ENCODE data around the gene NAT16. TPM values are rescaled to one million over a fixed set of nuclear protein-coding genes. Genes with fewer than 3 reads are reported as not detected.

NAT16 gene
- polyA plus RNA-seq, 1 experiment: 0.02 TPM

DNA sequence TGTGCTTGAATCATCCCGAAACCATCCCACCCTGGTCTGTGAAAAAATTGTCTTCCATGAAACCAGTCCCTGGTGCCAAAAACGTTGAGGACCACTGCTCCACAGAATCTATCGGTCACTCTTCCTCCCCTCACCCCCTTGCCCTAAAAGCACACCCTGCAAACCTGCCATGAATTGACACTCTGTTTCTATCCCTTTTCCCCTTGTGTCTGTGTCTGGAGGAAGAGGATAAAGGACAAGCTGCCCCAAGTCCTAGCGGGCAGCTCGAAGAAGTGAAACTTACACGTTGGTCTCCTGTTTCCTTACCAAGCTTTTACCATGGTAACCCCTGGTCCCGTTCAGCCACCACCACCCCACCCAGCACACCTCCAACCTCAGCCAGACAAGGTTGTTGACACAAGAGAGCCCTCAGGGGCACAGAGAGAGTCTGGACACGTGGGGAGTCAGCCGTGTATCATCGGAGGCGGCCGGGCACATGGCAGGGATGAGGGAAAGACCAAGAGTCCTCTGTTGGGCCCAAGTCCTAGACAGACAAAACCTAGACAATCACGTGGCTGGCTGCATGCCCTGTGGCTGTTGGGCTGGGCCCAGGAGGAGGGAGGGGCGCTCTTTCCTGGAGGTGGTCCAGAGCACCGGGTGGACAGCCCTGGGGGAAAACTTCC lies 54.0 kb downstream of the NAT16 start:
- TF ChIP-seq, protein P1, sequence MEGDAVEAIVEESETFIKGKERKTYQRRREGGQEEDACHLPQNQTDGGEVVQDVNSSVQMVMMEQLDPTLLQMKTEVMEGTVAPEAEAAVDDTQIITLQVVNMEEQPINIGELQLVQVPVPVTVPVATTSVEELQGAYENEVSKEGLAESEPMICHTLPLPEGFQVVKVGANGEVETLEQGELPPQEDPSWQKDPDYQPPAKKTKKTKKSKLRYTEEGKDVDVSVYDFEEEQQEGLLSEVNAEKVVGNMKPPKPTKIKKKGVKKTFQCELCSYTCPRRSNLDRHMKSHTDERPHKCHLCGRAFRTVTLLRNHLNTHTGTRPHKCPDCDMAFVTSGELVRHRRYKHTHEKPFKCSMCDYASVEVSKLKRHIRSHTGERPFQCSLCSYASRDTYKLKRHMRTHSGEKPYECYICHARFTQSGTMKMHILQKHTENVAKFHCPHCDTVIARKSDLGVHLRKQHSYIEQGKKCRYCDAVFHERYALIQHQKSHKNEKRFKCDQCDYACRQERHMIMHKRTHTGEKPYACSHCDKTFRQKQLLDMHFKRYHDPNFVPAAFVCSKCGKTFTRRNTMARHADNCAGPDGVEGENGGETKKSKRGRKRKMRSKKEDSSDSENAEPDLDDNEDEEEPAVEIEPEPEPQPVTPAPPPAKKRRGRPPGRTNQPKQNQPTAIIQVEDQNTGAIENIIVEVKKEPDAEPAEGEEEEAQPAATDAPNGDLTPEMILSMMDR (IDR thresholded peaks at IDR 0.05; ENCODE audit: low read depth, low read length): no peak
- ChIA-PET CTCF (interaction anchor here (0.7 to 2.1 kb wide), 6 partner anchors 11 to 67 kb away, joined by 3 to 12 read pairs (median 6); no protein-coding TSS in a partner anchor), POLR2A (interaction anchor here (0.6 to 2.4 kb wide), 12 partner anchors 9 to 393 kb away, joined by 3 to 23 read pairs (median 5); partner anchors contain the start of genes TRIM56 and VGF)

DNA sequence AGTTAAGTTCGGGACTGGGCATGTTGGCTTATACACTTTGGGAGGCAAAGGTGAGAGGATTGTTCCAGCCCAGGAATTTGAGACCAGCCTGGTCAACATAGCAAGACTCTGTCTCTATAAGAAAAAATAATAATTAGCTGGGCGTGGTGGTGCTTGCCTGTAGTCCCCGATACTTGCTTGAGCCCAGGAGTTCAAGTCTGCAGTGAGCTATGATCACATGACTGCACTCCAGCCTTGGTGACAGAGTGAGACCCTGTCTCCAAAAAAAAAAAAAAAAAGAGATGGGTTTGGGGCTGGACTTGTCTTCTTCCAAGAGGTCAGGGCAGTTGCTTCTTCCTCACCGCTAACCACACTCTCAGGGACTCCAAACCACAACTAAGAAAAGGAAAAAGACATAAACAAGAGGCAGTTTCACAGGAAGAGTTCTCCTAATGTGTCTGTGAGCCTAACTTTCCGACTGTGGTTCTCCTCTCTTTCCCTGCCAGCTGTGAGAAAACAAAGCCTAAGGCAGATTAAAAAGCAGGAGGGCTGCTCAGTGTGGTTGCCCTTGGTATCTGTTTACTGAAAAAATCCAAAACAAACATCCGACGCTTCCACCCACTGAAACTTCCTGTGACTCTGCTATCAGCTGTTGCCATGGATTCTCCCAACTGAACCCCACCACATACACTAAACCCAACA lies 55.6 kb downstream of the NAT16 start:
- peak; percentile 59 for DNase-seq (ENCODE audit: low read depth, low spot score)
- TF ChIP-seq, protein P1 (IDR thresholded peaks at IDR 0.05; ENCODE audit: low read depth, low read length): no peak
- CTCF ChIA-PET: interaction anchor here (0.6 to 2.2 kb wide), 6 partner anchors 13 to 154 kb away, joined by 3 to 14 read pairs (median 5); no protein-coding TSS in a partner anchor
- Histone ChIP-seq H3K9me3 (ENCODE audit: control insufficient read depth, insufficient read depth, low read length) (peaks cover 4% of the 10 kb centered on the region; the same call in 1 of the 2 replicates), H3K27ac (ENCODE audit: low read depth, low read length) (peak overlapping the region; percentile 98), H3K4me3 (ENCODE audit: low read depth, low read length) (no peak overlapping the region), H3K27me3 (ENCODE audit: control insufficient read depth, insufficient read depth, low read length) (no peaks in the 10 kb centered on the region)
- POLR2A ChIA-PET: no interaction called here

More for the DNA sequence above, 54.0 kb downstream of the NAT16 start:
- Histone ChIP-seq H3K27ac (ENCODE audit: low read depth, low read length) (peak overlapping the region; percentile 89), H3K27me3 (ENCODE audit: control insufficient read depth, insufficient read depth, low read length) (no peaks in the 10 kb centered on the region), H3K4me3 (ENCODE audit: low read depth, low read length) (no peak overlapping the region), H3K9me3 (ENCODE audit: control insufficient read depth, insufficient read depth, low read length) (peaks cover 8% of the 10 kb centered on the region)
- DNase-seq (ENCODE audit: low read depth, low spot score): no peak

DNA sequence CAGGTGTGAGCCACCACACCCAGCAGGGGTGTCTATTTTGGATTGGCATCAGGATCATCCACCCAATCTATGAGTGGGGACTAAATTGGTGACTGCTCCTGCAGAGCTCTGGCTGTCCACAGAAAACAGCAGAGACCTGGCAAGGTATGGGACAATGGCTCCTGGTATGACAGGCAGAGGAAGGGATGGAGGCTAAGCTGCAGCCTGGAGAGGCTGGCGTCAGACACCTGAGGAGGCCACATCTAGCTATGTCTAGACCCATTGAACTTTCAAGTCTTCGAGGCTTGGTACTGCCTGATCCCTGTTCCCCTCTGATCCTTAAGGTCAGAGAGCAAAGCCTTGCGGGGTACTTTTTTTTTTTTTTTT lies 56.4 kb downstream of the NAT16 start:
- no peak for DNase-seq (ENCODE audit: low read depth, low spot score)
- ChIA-PET POLR2A (interaction anchor here (2.1 kb wide), 1 partner anchor 10 kb away, joined by 12 read pairs; no protein-coding TSS in a partner anchor), CTCF (interaction anchor here (0.9 to 2.2 kb wide), 6 partner anchors 14 to 65 kb away, joined by 3 to 14 read pairs (median 8); no protein-coding TSS in a partner anchor)
- TF ChIP-seq, protein P1 (IDR thresholded peaks at IDR 0.05; ENCODE audit: low read depth, low read length): no peak
- H3K27me3 ChIP-seq (ENCODE audit: control insufficient read depth, insufficient read depth, low read length): no peaks in the 10 kb centered on the region
- no peak overlapping the region for H3K27ac ChIP-seq (ENCODE audit: low read depth, low read length)
- H3K4me3 ChIP-seq (ENCODE audit: low read depth, low read length): no peak overlapping the region
- H3K9me3 ChIP-seq (ENCODE audit: control insufficient read depth, insufficient read depth, low read length): peaks cover 4% of the 10 kb centered on the region; the same call in 1 of the 2 replicates

DNA sequence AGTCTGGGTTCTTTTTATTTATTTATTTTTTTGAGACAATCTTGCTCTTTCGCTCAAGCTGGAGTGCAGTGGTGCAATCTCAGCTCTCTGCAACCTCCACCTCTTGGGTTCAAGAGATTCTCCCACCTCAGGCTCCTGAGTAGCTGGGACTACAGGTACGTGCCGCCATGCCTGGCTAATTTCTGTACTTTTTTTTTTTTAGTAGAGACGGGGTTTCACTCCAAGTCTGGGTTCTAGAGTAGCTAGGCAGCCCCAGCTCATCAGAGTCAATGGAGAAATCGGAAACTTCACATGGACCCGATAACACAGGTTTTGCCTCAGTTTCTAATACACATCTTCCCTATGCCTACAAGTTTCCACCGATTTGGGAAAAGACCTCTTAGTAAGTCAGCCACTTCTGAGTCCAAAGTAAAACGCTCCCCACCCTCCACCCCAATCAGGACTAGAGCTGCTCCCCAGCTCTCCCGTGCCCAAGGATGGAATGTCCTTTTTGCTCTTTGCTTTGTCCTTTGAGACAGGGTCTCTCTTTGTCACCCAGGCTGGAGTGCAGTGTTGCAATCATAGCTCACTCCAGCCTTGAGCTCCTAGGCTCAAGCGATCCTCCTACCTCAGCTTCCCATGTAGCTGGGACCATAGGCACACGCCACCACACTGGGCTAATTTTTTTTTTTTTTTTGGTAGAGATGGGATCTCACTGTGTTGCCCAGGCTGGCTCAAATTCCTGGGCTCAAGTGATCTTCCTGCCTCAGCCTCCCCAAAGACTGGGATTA lies 57.0 kb downstream of the NAT16 start:
- H3K27me3 ChIP-seq (ENCODE audit: control insufficient read depth, insufficient read depth, low read length): no peaks in the 10 kb centered on the region
- ChIA-PET CTCF (interaction anchor here (0.6 to 2.2 kb wide), 7 partner anchors 15 to 248 kb away, joined by 3 to 10 read pairs (median 3); partner anchors contain the start of gene SRRT), POLR2A (interaction anchor here (1.6 to 2.1 kb wide), 3 partner anchors 11 to 38 kb away, joined by 11 to 13 read pairs (median 12); partner anchors contain the start of gene TRIM56)
- no peak overlapping the region for H3K4me3 ChIP-seq (ENCODE audit: low read depth, low read length)
- TF ChIP-seq, protein P1 (IDR thresholded peaks at IDR 0.05; ENCODE audit: low read depth, low read length): no peak
- peaks cover 1% of the 10 kb centered on the region; the same call in 1 of the 2 replicates for H3K9me3 ChIP-seq (ENCODE audit: control insufficient read depth, insufficient read depth, low read length)
- no peak for DNase-seq (ENCODE audit: low read depth, low spot score)
- H3K27ac ChIP-seq (ENCODE audit: low read depth, low read length): peak overlapping the region; percentile 99

Data from AG04450 (cell line).